Measurements from ENCODE around the gene CAPNS1.
"Not testable (repeated sequence)": the region's sequence is repeated elsewhere in the genome, so short reads cannot be mapped to it uniquely, and the experiment has no call there.

CAPNS1 gene

DNA sequence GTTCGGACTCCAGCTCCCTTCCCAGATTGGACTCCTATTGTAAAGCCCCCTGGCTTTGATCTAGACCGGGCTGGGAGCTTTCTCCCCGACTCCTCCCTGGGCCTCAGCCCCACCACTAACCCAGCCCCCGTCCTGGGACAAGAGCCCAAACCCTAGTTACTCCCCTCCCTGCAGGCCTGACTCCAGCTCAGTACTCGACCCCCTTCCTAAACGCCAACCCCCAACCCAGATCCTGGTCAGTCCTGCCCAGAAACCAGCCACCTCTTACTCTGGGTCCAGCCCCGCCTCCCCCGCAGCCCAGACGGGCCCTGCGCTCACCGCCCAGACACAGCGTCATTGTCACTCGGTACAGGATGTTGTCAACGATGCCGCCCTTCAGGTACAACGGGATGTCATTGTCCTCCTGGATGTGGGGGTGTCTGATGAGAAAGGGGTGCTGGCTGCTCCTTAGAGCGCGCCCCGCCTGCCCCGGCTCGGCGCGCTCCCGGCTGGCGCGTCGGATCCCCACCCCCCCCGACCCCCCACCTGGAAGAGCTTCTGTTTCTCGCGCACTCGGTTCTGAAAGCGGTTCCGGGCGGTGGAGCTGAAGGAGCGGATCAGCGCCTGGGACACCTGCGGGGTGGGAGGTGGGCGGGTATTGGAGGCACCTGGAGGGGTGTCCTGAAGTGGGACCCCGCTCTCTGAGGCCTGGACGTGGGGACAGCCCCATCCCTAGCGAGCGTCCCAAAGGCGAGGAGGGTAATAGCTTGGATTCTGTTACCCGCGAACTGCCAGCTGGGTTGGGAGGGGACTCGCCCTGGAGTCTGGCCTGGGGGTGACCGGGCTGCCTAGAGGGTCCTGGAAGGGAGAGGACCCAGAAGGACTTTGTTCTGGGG is 11.5 kb downstream of the CAPNS1 start:
- no peak for DNase-seq (ENCODE audit: low read depth in 2 of 2)

DNA sequence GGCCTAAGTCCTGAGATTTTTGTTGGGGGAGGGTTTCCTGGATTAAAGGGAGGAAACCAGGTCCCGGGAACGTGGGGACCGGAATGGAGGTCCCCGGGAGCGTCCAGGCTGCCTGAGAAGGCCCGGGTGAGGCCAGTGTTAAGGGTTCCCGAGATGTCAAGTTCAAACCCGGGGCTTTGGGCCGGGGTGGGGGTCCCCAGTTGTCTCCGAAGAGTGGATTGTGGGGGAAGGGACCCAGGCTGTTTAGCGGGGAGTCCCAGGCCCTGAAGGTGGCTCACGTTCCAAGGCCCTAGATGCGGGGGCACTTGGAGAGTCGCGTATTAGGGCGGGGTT is 12.1 kb downstream of the CAPNS1 start:
- no peak for DNase-seq (ENCODE audit: low read depth in 2 of 2)

DNA sequence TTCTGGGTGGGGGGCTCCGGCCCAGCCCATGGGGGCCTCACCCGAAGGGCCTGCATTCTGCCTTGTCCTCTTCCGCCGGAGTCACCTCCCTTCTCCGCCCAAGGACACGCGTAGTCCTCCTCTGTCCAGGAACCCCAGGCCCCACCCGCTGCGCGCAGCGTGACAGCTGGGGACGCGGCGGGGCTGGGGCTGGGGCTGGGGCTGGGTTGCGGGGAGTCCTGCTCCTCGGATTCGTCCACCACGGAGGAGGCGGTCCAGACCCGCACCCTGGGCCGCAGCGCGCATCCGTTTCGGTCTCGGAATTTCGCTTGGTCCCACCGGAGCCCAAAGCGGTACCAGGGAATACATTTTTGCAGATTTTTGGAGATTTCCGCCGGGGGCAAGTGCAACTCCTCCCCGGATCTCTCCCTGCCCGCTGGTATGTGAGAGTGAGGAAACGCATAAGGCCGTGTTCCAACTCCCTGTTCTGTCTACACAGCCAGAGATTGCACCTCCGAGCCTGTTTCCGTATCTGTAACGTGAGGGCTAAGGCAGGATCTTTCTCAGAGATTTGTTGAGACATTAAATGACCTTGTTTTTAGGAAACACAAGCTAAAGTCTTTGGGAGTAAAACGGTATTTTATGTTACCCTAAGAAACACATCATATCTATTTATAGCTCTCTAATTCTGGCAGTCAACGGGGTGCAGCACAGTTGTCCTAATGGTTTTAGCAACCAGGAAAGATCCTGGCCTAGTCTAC is 12.7 kb downstream of the CAPNS1 start, which contains the start of gene COX7A1:
COX7A1 (minus strand) TSS at position 96 of the 740 bp plus-strand sequence; CDS start at position 56, 40 bp downstream.
- no peak for DNase-seq (ENCODE audit: low read depth in 2 of 2)

DNA sequence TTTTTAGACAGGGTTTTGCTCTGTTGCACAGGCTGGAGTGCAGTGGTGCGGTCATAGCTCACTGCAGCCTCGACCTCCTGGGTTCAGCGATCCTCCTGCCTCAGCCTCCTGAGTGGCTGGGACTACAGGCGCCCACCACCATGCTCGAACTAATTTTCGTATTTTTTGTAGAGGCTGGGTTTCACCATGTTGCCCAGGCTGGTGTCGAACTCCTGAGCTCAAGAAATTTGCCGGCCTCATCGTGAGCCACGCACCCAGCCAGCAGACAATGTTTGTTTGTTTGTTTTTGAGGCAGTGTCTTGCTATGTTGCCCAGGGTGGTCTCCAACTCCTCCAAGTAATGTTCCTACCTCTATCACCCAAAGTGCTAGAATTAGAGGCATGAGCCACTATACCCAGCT is 13.3 kb downstream of the CAPNS1 start:
- no peak for DNase-seq (ENCODE audit: low read depth in 2 of 2)

DNA sequence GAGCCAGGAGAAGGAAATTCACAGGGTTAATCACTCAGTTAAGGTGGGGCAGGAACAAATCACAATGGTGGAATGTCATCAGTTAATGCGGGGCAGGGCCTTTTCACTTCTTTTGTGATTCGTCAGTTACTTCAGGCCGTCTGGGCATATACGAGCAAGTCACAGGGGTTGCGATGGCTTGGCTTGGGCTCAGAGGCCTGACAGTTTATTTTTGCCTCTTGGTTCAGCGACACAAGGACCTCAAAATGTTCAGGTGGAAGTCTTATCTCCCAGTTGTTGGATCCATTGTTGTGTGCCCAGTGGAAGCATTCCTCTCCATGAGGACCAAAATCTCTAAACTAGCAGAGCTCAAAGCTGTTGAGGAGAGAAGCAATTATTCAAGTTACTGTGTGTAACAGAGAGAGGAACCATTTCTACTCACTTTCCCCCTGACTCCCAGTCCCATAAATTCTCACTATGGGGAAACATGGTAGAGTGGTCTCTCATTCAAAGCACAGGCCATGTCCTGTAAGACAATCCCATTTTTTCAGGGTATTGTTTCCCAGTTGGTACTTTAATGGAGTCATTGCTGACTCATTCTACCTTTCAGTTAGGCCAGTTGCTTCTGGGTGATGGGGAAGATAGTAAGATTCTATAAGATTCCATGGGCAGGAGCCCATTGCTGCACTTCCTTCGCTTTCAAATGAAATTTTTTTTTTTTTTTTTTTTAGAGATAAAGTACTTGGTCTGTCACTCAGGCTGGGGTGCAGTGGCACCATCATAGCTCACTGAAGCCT is 21.1 kb downstream of the CAPNS1 start:
- DNase-seq (ENCODE audit: low read depth in 2 of 2), result no peak

DNA sequence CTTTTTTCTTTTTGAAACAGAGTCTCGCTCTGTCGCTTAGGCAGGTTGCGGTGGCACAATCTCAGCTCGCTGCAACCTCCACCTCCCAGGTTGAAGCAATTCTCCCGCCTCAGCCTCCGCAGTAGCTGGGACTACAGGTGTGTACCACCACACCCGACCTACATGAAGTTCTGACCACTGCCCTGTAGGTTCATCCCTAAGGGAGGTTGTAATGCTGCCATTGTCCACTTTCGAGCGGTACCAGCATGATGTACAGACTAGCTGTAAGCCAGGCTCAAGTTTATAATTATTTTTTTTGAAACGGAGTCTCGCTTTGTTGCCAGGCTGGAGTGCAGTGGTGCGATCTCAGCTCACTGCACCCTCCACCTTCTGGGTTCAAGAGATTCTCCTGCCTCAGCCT is 23.9 kb downstream of the CAPNS1 start:
- no peak for DNase-seq (ENCODE audit: low read depth in 2 of 2)

DNA sequence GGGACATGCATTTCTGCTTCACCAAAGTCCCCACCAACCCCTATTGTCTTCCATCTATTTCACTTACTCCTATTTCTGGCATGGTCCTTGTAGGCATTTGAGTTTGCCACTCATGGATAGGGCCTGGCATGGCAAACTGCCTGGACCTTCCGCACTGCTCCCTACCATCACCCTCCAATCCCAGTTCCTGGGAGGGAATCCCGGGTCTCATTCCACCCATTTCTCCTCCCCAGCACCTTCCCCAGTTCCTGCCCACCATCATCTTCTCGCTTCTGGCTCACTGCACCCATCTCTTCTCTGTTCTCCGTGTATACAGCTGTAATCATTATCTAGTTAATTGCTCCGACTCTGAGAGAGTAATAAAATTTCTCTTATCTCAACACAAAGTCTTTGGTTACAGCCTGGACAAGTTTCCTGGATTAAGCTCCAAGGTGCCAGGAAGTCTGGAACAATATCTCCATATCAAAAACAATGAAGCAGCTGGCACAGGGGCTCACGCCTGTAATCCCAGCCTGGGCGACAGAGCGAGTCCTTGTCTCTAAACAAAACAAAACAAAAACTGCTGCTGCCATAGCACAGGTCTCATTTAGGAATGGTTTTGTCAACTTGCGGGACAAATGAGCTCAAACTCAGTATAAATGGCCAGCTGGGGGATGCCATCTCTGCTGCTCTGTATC is 29.4 kb downstream of the CAPNS1 start:
- DNase-seq (ENCODE audit: low read depth in 2 of 2), result no peak

DNA sequence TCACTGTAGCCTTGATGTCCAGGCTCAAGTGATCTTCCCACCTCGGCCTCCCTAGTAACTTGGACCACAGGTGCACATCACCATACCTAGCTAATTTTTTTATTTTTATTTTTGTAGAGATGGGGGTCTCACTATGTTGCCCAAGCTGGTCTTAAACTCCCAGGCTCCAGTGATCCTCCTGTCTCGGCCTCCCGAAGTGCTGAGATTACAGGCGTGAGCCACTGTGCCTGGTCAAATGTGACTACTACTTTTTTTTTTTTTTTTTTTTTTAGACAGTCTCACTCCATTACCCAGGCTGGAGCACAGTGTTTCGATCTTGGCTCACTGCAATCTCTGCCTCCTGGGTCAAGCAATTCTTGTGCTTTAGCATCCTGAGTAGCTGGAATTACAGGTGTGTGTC is 33.0 kb downstream of the CAPNS1 start:
- DNase-seq (ENCODE audit: low read depth in 2 of 2), result no peak

DNA sequence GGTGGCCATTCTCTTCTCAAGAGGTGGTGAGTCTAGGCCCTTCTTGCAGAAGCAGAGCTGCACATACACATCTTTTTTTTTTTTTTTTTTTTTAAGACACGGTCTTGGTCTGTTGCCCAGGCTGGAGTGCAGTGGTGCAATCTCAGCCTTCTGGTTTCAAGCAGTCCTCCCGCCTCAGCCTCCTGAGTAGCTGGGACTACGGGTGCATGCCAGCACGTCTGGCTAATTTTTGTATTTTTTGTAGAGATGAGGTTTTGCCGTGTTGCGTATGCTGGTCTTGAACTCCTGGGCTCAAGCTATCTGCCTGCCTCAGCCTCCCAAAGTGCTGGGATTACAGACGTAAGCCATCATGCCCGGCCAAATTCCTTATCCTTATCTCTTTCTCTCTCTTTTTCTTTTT is 34.0 kb downstream of the CAPNS1 start:
- not testable (repeated sequence) for DNase-seq (ENCODE audit: low read depth in 2 of 2)

DNA sequence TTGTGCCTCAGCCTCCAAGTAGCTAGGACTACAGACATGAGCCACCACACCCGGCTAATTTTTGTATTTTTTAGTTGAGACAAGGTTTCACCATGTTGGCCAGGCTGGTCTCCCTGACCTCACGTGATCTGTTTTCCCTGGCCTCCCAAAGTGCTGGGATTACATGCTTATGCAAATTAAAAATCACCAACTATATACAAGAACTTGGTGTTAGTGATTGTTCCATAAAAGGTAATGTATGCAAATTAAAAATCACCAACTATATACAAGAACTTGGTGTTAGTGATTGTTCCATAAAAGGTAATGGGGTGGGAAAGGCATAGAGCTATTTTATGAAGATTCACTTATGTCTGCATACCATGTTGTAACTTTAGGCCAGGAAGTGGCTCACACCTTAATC is 39.2 kb downstream of the CAPNS1 start:
- not testable (repeated sequence) for DNase-seq (ENCODE audit: low read depth in 2 of 2)

DNA sequence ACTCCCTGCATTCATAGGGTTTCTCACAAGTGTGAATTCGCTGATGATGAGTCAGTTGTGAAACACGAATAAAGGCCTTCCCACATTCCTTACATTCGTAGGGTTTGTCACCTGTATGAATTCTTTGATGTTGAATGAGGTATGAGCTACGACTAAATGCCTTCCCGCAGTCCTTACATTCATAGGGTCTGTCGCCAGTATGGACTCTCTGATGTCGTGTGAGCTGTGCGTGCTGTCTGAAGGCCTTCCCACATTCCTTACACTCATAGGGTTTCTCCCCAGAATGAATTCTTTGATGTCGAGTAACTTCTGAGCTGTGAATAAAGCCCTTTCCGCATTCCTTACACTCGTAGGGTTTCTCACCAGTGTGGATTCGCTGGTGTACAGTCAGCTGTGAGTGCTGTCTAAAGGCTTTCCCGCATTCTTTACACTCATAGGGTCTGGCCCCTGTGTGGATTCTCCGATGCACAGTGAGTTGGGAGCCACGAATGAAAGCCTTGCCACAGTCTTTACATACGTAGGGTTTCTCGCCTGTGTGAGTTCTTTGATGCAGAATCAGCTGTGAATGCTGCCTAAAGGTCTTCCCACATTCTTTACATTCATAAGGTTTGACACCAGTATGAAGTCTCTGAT is 42.9 kb downstream of the CAPNS1 start:
- peak; percentile 44 to 49 for DNase-seq (ENCODE audit: low read depth in 2 of 2)

DNA sequence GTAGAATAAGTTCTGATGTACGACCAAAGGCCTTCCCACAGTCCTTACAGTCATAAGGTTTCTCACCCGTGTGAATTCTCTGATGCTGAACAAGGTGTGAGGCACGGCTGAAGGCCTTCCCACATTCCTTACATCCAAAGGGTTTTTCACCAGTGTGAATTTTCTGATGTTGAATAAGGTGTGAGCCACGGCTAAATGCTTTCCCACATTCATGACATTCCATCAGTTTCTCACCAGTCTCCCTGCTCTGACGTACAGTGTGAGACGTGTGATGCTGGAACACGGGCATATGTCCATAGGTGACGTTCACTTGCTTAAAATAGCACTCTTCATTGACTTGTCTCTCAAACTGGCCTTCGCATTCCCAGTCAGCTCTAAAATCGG is 43.4 kb downstream of the CAPNS1 start:
- peak in 1 of 2 experiments; percentile 4 for DNase-seq (ENCODE audit: low read depth in 2 of 2)

DNA sequence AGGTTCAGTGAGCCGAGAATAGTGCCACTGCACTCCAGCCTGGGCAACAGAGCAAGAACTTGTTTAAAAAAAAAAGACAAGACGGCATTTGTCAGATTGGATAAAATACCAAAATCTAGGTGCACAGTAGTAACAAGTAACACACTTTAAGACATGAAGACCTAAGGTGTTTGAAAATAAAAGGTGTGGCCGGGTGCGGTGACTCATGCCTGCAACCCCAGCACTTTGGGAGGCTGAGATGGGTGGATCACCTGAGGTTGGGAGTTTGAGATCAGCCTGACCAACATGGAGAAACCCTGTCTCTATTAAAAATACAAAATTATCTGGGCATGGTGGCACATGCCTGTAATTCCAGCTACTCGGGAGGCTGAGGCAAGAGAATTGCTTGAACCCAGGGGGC is 46.9 kb downstream of the CAPNS1 start:
- not testable (repeated sequence) for DNase-seq (ENCODE audit: low read depth in 2 of 2)

DNA sequence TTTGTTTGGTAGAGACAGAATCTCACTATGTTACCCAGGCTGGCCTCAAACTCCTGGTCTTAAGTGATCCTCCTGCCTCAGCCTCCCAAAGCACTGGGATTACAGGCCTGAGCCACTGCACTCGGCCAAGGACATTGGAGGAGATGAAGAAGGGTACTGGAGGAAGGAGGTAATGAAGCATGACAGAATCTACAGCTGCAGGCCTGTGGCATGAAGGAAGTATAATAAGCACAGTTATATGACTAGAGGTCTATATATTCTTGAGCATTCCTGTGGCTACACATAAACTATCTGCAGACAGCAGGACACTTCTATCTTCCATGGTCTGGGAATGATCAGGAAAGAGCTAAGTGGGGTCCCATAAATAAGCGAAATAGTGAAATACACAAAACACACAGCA is 56.4 kb downstream of the CAPNS1 start:
- no peak for DNase-seq (ENCODE audit: low read depth in 2 of 2)

DNA sequence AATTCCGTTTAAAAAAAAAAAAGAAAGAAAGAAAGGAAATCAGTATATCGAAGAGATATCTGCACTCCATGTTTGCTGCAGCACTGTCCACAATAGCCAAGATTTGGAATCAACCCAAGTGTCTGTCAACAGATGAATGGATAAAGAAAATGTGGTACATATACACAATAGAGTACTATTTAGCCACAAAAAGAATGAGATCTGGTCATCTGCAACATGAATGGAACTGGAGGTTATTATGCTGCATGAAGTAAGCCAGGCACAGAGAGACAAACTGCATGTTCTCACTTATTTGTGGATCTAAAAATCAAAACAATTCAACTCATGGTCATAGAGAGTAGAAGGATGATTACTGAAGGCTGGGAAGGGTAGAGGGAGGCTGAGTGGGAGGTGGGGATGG is 58.3 kb downstream of the CAPNS1 start:
- DNase-seq (ENCODE audit: low read depth in 2 of 2), result no peak
